Ovary (tissue), 9 donors: Measurements from ENCODE around the gene KIAA1328. TPM values are rescaled to one million over a fixed set of nuclear protein-coding genes. Genes with fewer than 3 reads are reported as not detected.

Experiments used
- DNase-seq, 5 donors: peaks; one replicate each; pipeline ENCODE4 v3.0.0-alpha.2; 2019 to 2020
- H3K27ac ChIP-seq, 2 donors: fragments of 200-600 bp; one replicate each; pipeline versions ENCODE4 v1.5.1 to v1.8.0; 2019 to 2022
- H3K27me3 ChIP-seq: fragments of 200-600 bp; one replicate; pipeline ENCODE4 v1.8.0; 2022
- H3K36me3 ChIP-seq: fragments of 200-600 bp; sonication (generic); one replicate; pipeline ENCODE4 v1.5.1; 2019
- H3K4me1 ChIP-seq: one replicate; pipeline ENCODE4 v1.8.1; 2013; ENCODE audit warnings: mild to moderate bottlenecking, moderate library complexity; ENCODE audit not compliant: insufficient read depth
- H3K4me3 ChIP-seq: fragments of 200-600 bp; sonication (generic); one replicate; pipeline ENCODE4 v1.5.1; 2017
- H3K9me3 ChIP-seq, 2 donors: fragments of 200-600 bp in 1 of 2; sonication (generic) in 1 of 2; one replicate each; pipeline versions ENCODE4 v1.5.1 to v1.8.1; 2013 to 2019; ENCODE audit warnings: mild to moderate bottlenecking in 1 of 2, moderate library complexity in 1 of 2
- CTCF ChIP-seq, 3 donors: fragments of 450-650 bp in 2 of 3; fragments of 200-600 bp in 1 of 3; IDR thresholded peaks; one replicate each; pipeline versions ENCODE4 v1.5.1 to v1.8.0; 2016 to 2022; ENCODE audit warnings: antibody characterized with exemption in 3 of 3, mild to moderate bottlenecking in 1 of 3
- EP300 ChIP-seq: sonication (generic); formaldehyde crosslinking; IDR thresholded peaks from one replicate; pipeline ENCODE4 v1.6.1; 2017; ENCODE audit warnings: antibody characterized with exemption
- POLR2A ChIP-seq: fragments of 450-650 bp; IDR thresholded peaks from one replicate; pipeline ENCODE4 v1.6.1; 2017; ENCODE audit warnings: antibody characterized with exemption, mild to moderate bottlenecking, moderate library complexity
- WGBS, 3 donors: extraction: QIAGEN DNeasy Blood & Tissue Kit in 1 of 3; methylation state at CpG; one replicate each; pipeline versions ENCODE4 v1.1.5 to v1.1.7; 2013 to 2017; 5-methylcytosine and 5-hydroxymethylcytosine counted together
- intact Hi-C, 4 donors: fragments of 100-400 bp; cut with DNase I; formaldehyde crosslinking; loops; one replicate each; pipeline versions ENCODE4 v1.11.0 to v1.15.1; 2022 to 2023
- polyA plus RNA-seq, 2 donors: library from polyadenylated mRNA; stranded (reverse); fragments of 200-250 nt in 1 of 2; fragments of 350-450 nt in 1 of 2; fragmentation: Illumina TruSeq in 1 of 2; extraction: RNeasy Lipid Tissue Mini Kit (QIAGEN cat#74804) in 1 of 2; gene quantifications; one replicate each; pipeline ENCODE4 v1.2.3, GENCODE V29; 2013 to 2014
- total RNA-seq, 7 donors: library from RNA; depleted of rRNA in 2 of 7; stranded (reverse); fragments of >200 nt in 2 of 7; fragmentation: NEBNext Ultra II Directional in 3 of 7; extraction: Animal tissue kit (Norgen Biotek cat#: 25700) in 3 of 7; gene quantifications; one replicate each; pipeline versions ENCODE4 v1.1.0 to v1.2.4, GENCODE V29; 2016 to 2023
- donor health status: DM: no; HTN: no; CAD: no; lungs with moderate emphysema.
- donor health status: DM: no; HTN: no; CAD: no.
- donor health status: Bipolar disorder and iron deficiency.
- donor health status: DM: yes; HTN: yes; CAD: no.
- donor health status: DM: no; HTN: no; CAD: no.
- donor health status: DM: yes; HTN: yes; CAD: no.

The KIAA1328 gene
- total and polyA plus RNA-seq, 9 donors: 6.7 to 38.3 (median 18.7) TPM

GRCh38 chr18:36934884-36935283 lies 106.0 kb downstream of the KIAA1328 start:
- no peaks in the 10 kb centered on the region for H3K9me3 ChIP-seq
- H3K4me1 ChIP-seq: no peaks in the 10 kb centered on the region
- H3K27me3 ChIP-seq: no peaks in the 10 kb centered on the region
- TF ChIP-seq POLR2A (no peak), CTCF (IDR thresholded peaks at IDR 0.05) (no peak), EP300 (no peak)
- 17 to 23% (median 19%) methylated on average over 1 of the region's 1 CpG for WGBS, 3 donors
- DNase-seq: no peak
- H3K27ac ChIP-seq: peak overlapping the region in 1 of 2 donors; percentile 21
- intact Hi-C loops: no loop called here
- no peak overlapping the region for H3K4me3 ChIP-seq
- H3K36me3 ChIP-seq: no peaks in the 10 kb centered on the region

- intact Hi-C loops: no loop called here
- Histone ChIP-seq H3K4me1 (no peaks in the 10 kb centered on the region), H3K27ac (no peak overlapping the region), H3K27me3 (no peaks in the 10 kb centered on the region), H3K4me3 (no peak overlapping the region), H3K9me3 (no peaks in the 10 kb centered on the region), H3K36me3 (no peaks in the 10 kb centered on the region)
- 73 to 75% (median 74%) methylated on average over 6 of the region's 6 CpGs for WGBS, 3 donors
- DNase-seq: no peak
- TF ChIP-seq EP300: no peak
- no peak for TF ChIP-seq CTCF (IDR thresholded peaks at IDR 0.05)
- no peak for TF ChIP-seq POLR2A
Measured at GRCh38 chr18:36942264-36942663, 113.3 kb downstream of the KIAA1328 start.

DNA sequence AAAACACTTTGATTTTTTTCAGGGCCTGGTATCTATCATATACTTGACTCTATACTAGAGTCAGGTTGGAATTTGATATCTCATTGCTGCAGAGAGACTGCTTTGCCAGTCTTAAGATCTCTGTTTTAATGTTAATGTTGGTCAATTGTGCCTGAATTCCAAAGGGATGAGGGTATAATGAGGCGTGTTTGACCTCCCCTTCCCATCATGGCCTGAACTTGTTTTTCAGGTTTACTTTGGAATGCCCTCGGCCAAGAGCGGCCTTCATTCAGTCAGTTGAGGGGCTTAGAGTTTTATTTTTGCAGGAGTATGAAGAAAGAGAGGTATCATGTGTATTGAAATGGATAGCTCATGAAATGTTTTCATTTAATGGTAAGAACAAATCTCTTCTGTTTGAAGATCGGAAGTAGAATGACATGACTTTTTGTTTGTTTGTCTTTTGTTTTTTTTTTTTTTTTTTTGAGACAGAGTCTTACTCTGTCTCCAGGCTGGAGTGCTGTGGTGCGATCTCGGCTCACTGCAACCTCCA lies 119.0 kb downstream of the KIAA1328 start:
- no peaks in the 10 kb centered on the region for H3K9me3 ChIP-seq
- no peak for DNase-seq
- no peak overlapping the region for H3K4me3 ChIP-seq
- H3K27ac ChIP-seq: no peak overlapping the region
- no peaks in the 10 kb centered on the region for H3K36me3 ChIP-seq
- H3K4me1 ChIP-seq: no peaks in the 10 kb centered on the region
- intact Hi-C loops: no loop called here
- WGBS, 3 donors: 91 to 96% (median 95%) methylated on average over 6 of the region's 6 CpGs
- H3K27me3 ChIP-seq: no peaks in the 10 kb centered on the region
- TF ChIP-seq CTCF (IDR thresholded peaks at IDR 0.05) (no peak), EP300 (no peak), POLR2A (no peak)

DNA sequence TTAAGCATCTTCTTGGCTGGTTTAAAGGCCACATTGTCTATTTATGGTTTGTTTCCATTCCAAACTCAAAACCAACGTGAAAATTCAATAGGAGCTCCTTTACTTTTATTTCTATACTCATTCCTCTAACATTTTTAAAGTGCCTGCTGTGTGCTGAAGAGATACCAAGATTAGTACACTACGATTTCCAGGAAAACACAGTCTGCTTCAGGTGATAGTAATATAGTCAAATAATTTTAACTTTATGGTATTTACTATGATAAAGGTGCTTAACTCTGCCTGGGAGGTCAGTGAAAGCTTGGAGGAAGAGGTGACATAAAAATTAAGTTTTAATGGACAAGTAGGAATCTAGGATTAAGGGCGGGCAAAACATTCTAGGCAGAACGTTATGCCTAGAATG lies 121.4 kb downstream of the KIAA1328 start:
- intact Hi-C loops: no loop called here
- 23 to 31% (median 28%) methylated on average over 4 of the region's 4 CpGs for WGBS, 3 donors
- no peak for TF ChIP-seq POLR2A
- Histone ChIP-seq H3K9me3 (no peaks in the 10 kb centered on the region), H3K27ac (no peak overlapping the region), H3K27me3 (no peaks in the 10 kb centered on the region), H3K36me3 (no peaks in the 10 kb centered on the region), H3K4me3 (no peak overlapping the region), H3K4me1 (no peaks in the 10 kb centered on the region)
- DNase-seq: no peak

- Histone ChIP-seq H3K9me3 (no peaks in the 10 kb centered on the region), H3K27ac (no peak overlapping the region), H3K36me3 (no peaks in the 10 kb centered on the region), H3K4me1 (no peaks in the 10 kb centered on the region), H3K27me3 (no peaks in the 10 kb centered on the region), H3K4me3 (no peak overlapping the region)
- TF ChIP-seq EP300: no peak
- TF ChIP-seq CTCF (IDR thresholded peaks at IDR 0.05): no peak
- no peak for TF ChIP-seq POLR2A
- WGBS, 3 donors: 44 to 57% (median 45%) methylated on average over 2 of the region's 2 CpGs
- intact Hi-C loops: no loop called here
- DNase-seq: no peak
Measured at GRCh38 chr18:36950960-36951359, 122.0 kb downstream of the KIAA1328 start.
